HepG2 (cell line): ENCODE data around the gene ROBO2.

Source experiments
- CREB1 ChIP-seq, 2 experiments: fragments of 450-650 bp in 1 of 2; IDR thresholded peaks; 2 replicates each; pipeline ENCODE4 v1.6.1; 2016 to 2017; ENCODE audit warnings: control low read depth in 1 of 2, mild to moderate bottlenecking in 1 of 2, missing compliant biosample characterization in 1 of 2, missing genetic modification characterization in 1 of 2
- FOSL1 ChIP-seq: sonication (generic); formaldehyde crosslinking; IDR thresholded peaks from 2 replicates; pipeline ENCODE4 v1.9.0; 2021; ENCODE audit warnings: missing genetic modification reagents, borderline replicate concordance
- FOXA1 ChIP-seq, 2 experiments: fragments of 450-650 bp in 1 of 2; sonication (generic) in 1 of 2; formaldehyde crosslinking in 1 of 2; IDR thresholded peaks; 2 replicates each; pipeline versions ENCODE4 v1.4.0 to v1.6.1; 2016 to 2020; ENCODE audit warnings: missing genetic modification reagents in 1 of 2
- HBP1 ChIP-seq: IDR thresholded peaks from 2 replicates; pipeline ENCODE4 v1.6.1; 2016; ENCODE audit warnings: low read depth, control low read depth
- RBM39 ChIP-seq: fragments of 200-400 bp; formaldehyde crosslinking; IDR thresholded peaks from one replicate; pipeline ENCODE4 v1.6.1; 2018; ENCODE audit warnings: antibody characterized with exemption, mild to moderate bottlenecking, low read depth, low read length; ENCODE audit not compliant: poor library complexity, severe bottlenecking
- RFX5 ChIP-seq: IDR thresholded peaks from 2 replicates; pipeline ENCODE4 v1.6.1; 2011; ENCODE audit warnings: low read depth, low read length, improper control_type of control experiment
- SMAD9 ChIP-seq: sonication (generic); formaldehyde crosslinking; IDR thresholded peaks from 2 replicates; pipeline ENCODE4 v1.5.1; 2020; ENCODE audit warnings: mild to moderate bottlenecking, missing genetic modification reagents
- THAP7 ChIP-seq: sonication (generic); formaldehyde crosslinking; IDR thresholded peaks from 2 replicates; pipeline ENCODE4 v1.8.1; 2023; ENCODE audit warnings: mild to moderate bottlenecking, missing genetic modification reagents
- YY1 ChIP-seq: IDR thresholded peaks from 2 replicates; pipeline ENCODE4 v1.6.1; 2011; ENCODE audit warnings: low read length, low read depth, moderate library complexity, mild to moderate bottlenecking; ENCODE audit not compliant: insufficient read depth, insufficient replicate concordance

GRCh38 chr3:77412021-77412438 is 372.1 kb downstream of the ROBO2 start:
- TF ChIP-seq FOSL1 (CRISPR knock-in tag) (no peak), RFX5 (no peak), RBM39 (no peak), CREB1 (IDR thresholded peaks at IDR 0.05) (no peak), CREB1 (CRISPR knock-in tag; IDR thresholded peaks at IDR 0.05) (no peak), FOXA1 (IDR thresholded peaks at IDR 0.05) (no peak), FOXA1 (CRISPR knock-in tag; IDR thresholded peaks at IDR 0.05) (no peak), THAP7 (CRISPR knock-in tag) (no peak), YY1 (no peak), SMAD9 (CRISPR knock-in tag) (no peak), HBP1 (CRISPR knock-in tag) (no peak)
